Neural progenitor cell (in vitro differentiated cells): ENCODE data around the gene IL31.

Experiments
- EZH2 ChIP-seq: fragments of 200-600 bp; sonication (generic); IDR thresholded peaks from 2 replicates; pipeline ENCODE4 v1.6.1; 2017; ENCODE audit warnings: antibody characterized with exemption, mild to moderate bottlenecking, moderate library complexity
- TF ChIP-seq, protein P1 (sequence below): fragments of 200-600 bp; sonication (generic); IDR thresholded peaks from 2 replicates; pipeline ENCODE4 v1.5.1; 2017; ENCODE audit warnings: antibody characterized with exemption, mild to moderate bottlenecking

- TF ChIP-seq, protein P1, sequence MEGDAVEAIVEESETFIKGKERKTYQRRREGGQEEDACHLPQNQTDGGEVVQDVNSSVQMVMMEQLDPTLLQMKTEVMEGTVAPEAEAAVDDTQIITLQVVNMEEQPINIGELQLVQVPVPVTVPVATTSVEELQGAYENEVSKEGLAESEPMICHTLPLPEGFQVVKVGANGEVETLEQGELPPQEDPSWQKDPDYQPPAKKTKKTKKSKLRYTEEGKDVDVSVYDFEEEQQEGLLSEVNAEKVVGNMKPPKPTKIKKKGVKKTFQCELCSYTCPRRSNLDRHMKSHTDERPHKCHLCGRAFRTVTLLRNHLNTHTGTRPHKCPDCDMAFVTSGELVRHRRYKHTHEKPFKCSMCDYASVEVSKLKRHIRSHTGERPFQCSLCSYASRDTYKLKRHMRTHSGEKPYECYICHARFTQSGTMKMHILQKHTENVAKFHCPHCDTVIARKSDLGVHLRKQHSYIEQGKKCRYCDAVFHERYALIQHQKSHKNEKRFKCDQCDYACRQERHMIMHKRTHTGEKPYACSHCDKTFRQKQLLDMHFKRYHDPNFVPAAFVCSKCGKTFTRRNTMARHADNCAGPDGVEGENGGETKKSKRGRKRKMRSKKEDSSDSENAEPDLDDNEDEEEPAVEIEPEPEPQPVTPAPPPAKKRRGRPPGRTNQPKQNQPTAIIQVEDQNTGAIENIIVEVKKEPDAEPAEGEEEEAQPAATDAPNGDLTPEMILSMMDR, result no peak
- no peak for TF ChIP-seq EZH2
These were observed 34.1 kb downstream of the IL31 start for GRCh38 chr12:122139941-122140340.
